OCI-LY7 (cell line): Measurements from ENCODE around the gene C10orf90. TPM values are rescaled to one million over a fixed set of nuclear protein-coding genes. Genes with fewer than 3 reads are reported as not detected.

Experiments used
- BruUV-seq: library from RNA; stranded (reverse); fragments of 400-500 nt; replicated peaks from 2 replicates; lab custom pipeline; 2021; lab: Mats Ljungman, UMichigan
- CTCF ChIA-PET: fragments of 300-600 bp; sonication (Branson Sonifier 250); formaldehyde crosslinking; loops from one replicate; lab custom pipeline; 2022; ENCODE audit warnings: antibody characterized with exemption; ENCODE audit not compliant: unreplicated experiment; lab: Charles Lee
- POLR2A ChIA-PET: fragments of 300-600 bp; sonication (Branson Sonifier 250); formaldehyde crosslinking; loops from one replicate; lab custom pipeline; 2022; ENCODE audit warnings: antibody characterized with exemption; lab: Charles Lee
- DNase-seq: peaks from one replicate; pipeline ENCODE4 v3.0.0-alpha.2; 2015; ENCODE audit warnings: low spot score
- H2AFZ ChIP-seq: fragments of 200-600 bp; sonication (generic), shearing (Covaris generic); 2 replicates; pipeline ENCODE4 v1.6.1; 2014; ENCODE audit warnings: mild to moderate bottlenecking, antibody characterized with exemption, low read length, moderate library complexity
- H3K27ac ChIP-seq: fragments of 200-600 bp; sonication (generic); 2 replicates; pipeline ENCODE4 v1.5.1; 2014; ENCODE audit warnings: mixed run types, low read depth, mild to moderate bottlenecking, moderate library complexity, low read length, inconsistent platforms; ENCODE audit not compliant: poor library complexity, severe bottlenecking
- H3K36me3 ChIP-seq: fragments of 200-600 bp; sonication (generic); 2 replicates; pipeline ENCODE4 v1.6.1; 2014; ENCODE audit warnings: mild to moderate bottlenecking, antibody characterized with exemption, low read length, moderate library complexity, mixed read lengths; ENCODE audit not compliant: insufficient read depth
- H3K4me1 ChIP-seq: fragments of 200-600 bp; sonication (generic); 2 replicates; pipeline ENCODE4 v1.5.1; 2014; ENCODE audit warnings: mild to moderate bottlenecking, low read length; ENCODE audit not compliant: insufficient read depth, poor library complexity, severe bottlenecking
- H3K4me2 ChIP-seq: fragments of 200-600 bp; sonication (generic); 2 replicates; pipeline ENCODE4 v1.6.1; 2014; ENCODE audit warnings: mild to moderate bottlenecking, low read length
- H3K4me3 ChIP-seq: fragments of 200-600 bp; sonication (generic); 2 replicates; pipeline ENCODE4 v1.5.1; 2014; ENCODE audit warnings: mild to moderate bottlenecking, low read depth, low read length; ENCODE audit not compliant: poor library complexity, severe bottlenecking
- H3K79me2 ChIP-seq: fragments of 200-600 bp; sonication (generic); 2 replicates; pipeline ENCODE4 v1.6.1; 2016; ENCODE audit warnings: low read depth, mild to moderate bottlenecking, low read length, moderate library complexity, mixed read lengths; ENCODE audit not compliant: insufficient read depth
- H3K9me2 ChIP-seq: fragments of 200-600 bp; sonication (generic); 2 replicates; pipeline ENCODE4 v1.6.1; 2016; ENCODE audit warnings: mild to moderate bottlenecking, low read length, mixed read lengths; ENCODE audit not compliant: insufficient read depth
- H3K9me3 ChIP-seq: fragments of 200-600 bp; sonication (generic); 2 replicates; pipeline ENCODE4 v1.6.1; 2014; ENCODE audit warnings: mild to moderate bottlenecking, mixed run types, low read length, mixed read lengths
- H4K20me1 ChIP-seq: fragments of 200-600 bp; sonication (generic); 2 replicates; pipeline ENCODE4 v1.6.1; 2014; ENCODE audit warnings: mild to moderate bottlenecking, antibody characterized with exemption, low read length, moderate library complexity, mixed read lengths; ENCODE audit not compliant: insufficient read depth
- EZH2phosphoT487 ChIP-seq: fragments of 200-600 bp; sonication (generic); IDR thresholded peaks from 2 replicates; pipeline ENCODE4 v1.6.1; 2018; ENCODE audit warnings: low read depth, borderline replicate concordance, mild to moderate bottlenecking, mixed run types, antibody characterized with exemption, low read length, moderate library complexity, mixed read lengths
- intact Hi-C: fragments of 100-400 bp; cut with micrococcal nuclease; formaldehyde crosslinking; loops from one replicate; pipeline ENCODE4 v1.10.0; 2022; ENCODE audit not compliant: unreplicated experiment
- total RNA-seq, 2 experiments: library from RNA; depleted of rRNA in 1 of 2; stranded (reverse); fragments of >200 nt in 1 of 2; shearing (Covaris generic) in 1 of 2; gene quantifications; 2 replicates each; pipeline ENCODE4 v1.2.3, GENCODE V29; 2014 to 2022
- TF ChIP-seq, protein P1 (sequence below): fragments of 200-600 bp; sonication (generic); conservative IDR thresholded peaks from 2 replicates; pipeline ENCODE4 v1.5.1; 2014; ENCODE audit warnings: mild to moderate bottlenecking, antibody characterized with exemption, low read length, moderate library complexity, mixed read lengths

Gene C10orf90
- total RNA-seq, 2 experiments from 2014 or later, result not detected

DNA sequence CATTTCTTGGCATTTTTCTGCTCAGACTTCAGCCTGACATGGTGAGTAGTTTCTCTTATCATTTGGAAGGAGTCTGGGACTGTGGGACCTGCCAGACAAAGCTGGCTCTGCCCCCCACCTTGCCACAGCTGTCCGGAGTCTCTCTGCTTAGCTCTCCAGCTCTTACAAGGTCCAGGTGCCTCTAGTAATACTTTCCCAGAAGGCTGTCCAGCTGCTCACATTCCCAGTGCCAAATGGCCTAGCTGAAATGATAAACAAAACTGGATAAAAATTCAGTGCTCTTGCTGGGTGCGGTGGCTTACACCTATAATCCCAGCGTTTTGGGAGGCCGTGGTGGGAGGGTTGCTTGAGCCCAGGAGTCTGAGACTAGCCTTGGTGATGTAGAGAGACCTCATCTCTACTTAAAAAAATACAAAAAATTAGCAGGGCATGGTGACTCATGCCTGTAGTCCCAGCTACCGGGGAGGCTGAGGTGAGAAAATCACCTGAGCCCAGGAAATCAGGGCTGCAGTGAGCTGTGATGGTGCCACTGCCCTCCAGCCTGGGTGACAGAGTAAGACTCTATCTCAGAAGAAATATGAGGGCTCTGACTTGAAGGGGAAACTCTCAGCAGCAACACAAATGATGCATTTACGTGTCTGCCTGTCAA lies 86.8 kb downstream of the C10orf90 start:
- Histone ChIP-seq H3K36me3 (no peaks in the 10 kb centered on the region), H3K79me2 (no peaks in the 10 kb centered on the region), H3K4me2 (no peak overlapping the region), H3K9me3 (no peaks in the 10 kb centered on the region), H3K4me3 (no peak overlapping the region), H3K9me2 (no peaks in the 10 kb centered on the region), H4K20me1 (no peaks in the 10 kb centered on the region), H2AFZ (no peak overlapping the region), H3K4me1 (no peaks in the 10 kb centered on the region), H3K27ac (no peak overlapping the region)
- BruUV-seq, result no TSS peak
- TF ChIP-seq, protein P1, sequence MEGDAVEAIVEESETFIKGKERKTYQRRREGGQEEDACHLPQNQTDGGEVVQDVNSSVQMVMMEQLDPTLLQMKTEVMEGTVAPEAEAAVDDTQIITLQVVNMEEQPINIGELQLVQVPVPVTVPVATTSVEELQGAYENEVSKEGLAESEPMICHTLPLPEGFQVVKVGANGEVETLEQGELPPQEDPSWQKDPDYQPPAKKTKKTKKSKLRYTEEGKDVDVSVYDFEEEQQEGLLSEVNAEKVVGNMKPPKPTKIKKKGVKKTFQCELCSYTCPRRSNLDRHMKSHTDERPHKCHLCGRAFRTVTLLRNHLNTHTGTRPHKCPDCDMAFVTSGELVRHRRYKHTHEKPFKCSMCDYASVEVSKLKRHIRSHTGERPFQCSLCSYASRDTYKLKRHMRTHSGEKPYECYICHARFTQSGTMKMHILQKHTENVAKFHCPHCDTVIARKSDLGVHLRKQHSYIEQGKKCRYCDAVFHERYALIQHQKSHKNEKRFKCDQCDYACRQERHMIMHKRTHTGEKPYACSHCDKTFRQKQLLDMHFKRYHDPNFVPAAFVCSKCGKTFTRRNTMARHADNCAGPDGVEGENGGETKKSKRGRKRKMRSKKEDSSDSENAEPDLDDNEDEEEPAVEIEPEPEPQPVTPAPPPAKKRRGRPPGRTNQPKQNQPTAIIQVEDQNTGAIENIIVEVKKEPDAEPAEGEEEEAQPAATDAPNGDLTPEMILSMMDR, result no peak
- no peak for TF ChIP-seq EZH2phosphoT487
- POLR2A ChIA-PET, result no interaction called here
- CTCF ChIA-PET, result no interaction called here
- no peak for DNase-seq
- intact Hi-C loops, result no loop called here

- Histone ChIP-seq H3K4me2 (no peak overlapping the region), H3K4me3 (no peak overlapping the region), H4K20me1 (no peaks in the 10 kb centered on the region), H3K36me3 (no peaks in the 10 kb centered on the region), H2AFZ (no peak overlapping the region), H3K9me3 (no peaks in the 10 kb centered on the region), H3K4me1 (no peaks in the 10 kb centered on the region), H3K27ac (no peak overlapping the region), H3K9me2 (no peaks in the 10 kb centered on the region), H3K79me2 (no peaks in the 10 kb centered on the region)
- no TSS peak for BruUV-seq
- DNase-seq, result no peak
- ChIA-PET POLR2A (no interaction called here), CTCF (no interaction called here)
- TF ChIP-seq EZH2phosphoT487, result no peak
- TF ChIP-seq, protein P1, result no peak
- intact Hi-C loops, result no loop called here
Observed at GRCh38 chr10:126581648-126582046, 88.8 kb downstream of the C10orf90 start.

DNA sequence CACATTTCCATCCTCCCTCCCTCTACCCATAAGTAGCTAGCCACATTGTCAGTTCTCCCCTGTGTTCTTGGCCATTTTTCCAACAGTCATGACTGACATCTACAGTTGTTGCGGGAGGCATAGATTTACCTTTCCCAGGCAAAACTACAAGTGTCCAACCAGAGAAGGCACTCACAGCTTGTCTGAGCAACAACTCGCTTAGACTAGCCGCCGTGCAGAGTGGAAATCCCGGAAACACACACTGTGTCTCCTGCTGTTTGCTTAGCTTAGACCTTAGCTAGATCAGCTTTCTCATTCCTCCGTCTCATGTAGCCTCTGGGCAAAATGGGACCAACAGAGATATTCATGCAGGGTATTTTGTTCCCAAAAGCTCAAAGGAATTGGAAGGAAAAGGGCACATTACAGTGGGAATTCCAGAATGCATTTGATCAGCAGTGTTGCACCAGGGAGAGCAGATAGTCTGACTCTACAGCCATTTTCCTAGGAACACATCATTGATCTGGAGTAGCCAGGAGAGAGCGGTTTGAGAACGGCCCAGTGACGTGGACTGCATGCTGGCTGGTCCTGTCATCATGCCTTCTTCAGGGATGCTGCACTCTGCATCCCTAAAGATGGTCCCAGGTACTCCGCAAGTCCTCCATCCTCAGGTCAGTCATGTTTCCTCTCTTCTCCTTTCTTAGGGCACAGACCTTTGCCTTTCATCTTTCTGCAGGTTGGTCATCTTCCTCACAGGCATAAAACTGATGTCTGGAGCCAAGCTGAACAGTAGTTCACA lies 89.4 kb downstream of the C10orf90 start:
- CTCF ChIA-PET, result no interaction called here
- DNase-seq, result no peak
- H3K27ac ChIP-seq, result no peak overlapping the region
- intact Hi-C loops, result no loop called here
- BruUV-seq, result no TSS peak
- no peaks in the 10 kb centered on the region for H3K9me3 ChIP-seq
- no peaks in the 10 kb centered on the region for H3K4me1 ChIP-seq
- POLR2A ChIA-PET, result no interaction called here
- no peaks in the 10 kb centered on the region for H3K79me2 ChIP-seq
- H3K9me2 ChIP-seq, result no peaks in the 10 kb centered on the region
- no peak overlapping the region for H2AFZ ChIP-seq
- TF ChIP-seq, protein P1, result no peak
- no peak for TF ChIP-seq EZH2phosphoT487
- no peak overlapping the region for H3K4me2 ChIP-seq
- no peaks in the 10 kb centered on the region for H3K36me3 ChIP-seq
- H4K20me1 ChIP-seq, result no peaks in the 10 kb centered on the region
- no peak overlapping the region for H3K4me3 ChIP-seq
